Measurements from ENCODE around the gene PPP1R12B.
"Not testable (repeated sequence)": the region's sequence is repeated elsewhere in the genome, so short reads cannot be mapped to it uniquely, and the experiment has no call there.

The PPP1R12B gene

DNA sequence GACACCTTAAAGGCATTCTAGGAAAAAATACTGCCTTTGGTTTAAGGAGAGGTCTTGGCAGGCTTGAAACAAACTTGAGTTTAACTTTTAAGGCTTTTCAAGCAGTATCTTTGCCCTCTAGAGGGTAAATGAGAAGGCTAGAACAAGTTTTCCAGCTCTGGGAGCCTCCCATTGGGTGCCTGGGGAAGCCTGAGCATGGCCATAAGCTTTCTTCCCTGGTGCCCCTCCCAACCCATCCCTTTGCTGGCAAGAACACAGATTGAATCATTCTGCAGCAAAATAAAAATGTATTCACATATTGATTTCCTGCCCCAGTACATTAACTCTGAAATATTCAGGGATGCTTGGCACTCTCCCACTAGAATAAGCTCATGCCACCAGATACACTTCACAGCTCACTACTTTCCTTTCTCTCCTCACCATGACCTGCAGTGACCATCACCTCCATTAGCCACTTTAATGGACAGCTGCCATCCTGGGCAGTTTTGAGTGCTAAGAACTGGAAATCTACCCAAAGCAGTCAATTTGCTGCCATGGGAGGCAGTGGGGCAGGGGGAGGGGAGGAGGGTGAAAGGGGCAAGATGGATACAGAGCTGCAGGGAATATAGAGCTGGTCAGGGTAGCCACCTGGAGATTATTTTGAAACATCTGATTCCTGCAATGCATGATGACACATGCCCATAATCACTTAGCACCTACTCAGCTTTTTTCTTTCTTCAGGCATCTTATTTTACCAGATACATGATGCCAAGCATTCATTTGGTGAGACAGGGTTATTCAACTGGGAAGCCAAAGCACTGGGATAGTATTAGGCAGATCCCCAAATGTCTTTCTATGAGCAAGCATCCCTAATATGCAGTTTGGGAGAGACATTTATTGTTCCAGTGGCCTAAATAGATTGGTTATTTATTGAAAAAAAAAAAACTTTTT lies 221.2 kb downstream of the PPP1R12B start:
- Mint-ChIP-seq H3K36me3 (ENCODE audit: low read depth) (peaks cover 2% of the 10 kb centered on the region), H3K4me3 (no peak overlapping the region), H3K4me1 (ENCODE audit: low read depth) (peaks cover 21% of the 10 kb centered on the region), H3K27me3 (ENCODE audit: low read depth) (no peaks in the 10 kb centered on the region), H3K9me3 (no peaks in the 10 kb centered on the region), H3K27ac (no peak overlapping the region)
- DNase-seq (ENCODE audit: low spot score): no peak

DNA sequence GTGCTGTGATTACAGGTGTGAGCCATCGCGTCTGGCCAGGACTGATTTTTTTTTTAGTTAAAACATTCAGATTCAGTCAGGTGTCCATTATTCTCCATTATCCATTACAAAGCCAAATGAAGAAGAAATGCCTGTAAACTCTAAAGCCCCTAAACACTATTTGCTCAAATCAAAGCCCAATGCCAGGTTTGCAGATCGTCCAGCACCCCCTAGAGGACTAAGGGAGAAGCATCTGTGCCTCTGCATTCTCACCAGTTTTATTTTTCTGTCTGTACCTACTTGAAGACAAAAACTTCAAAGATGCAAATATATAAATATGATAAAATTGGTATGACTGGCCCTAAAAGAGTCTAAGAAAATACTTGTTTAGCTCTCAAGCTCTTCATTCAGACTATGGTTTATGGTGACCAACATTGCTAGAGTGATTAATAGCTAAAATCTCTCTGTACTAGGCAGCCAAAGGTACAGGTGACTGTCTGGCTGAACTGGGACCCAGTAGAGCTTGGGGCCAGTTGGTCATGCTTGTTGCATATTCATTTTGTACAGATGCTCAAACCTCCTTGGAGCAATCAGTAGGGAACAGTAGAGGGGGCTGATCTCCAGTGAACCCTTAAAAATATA lies 223.3 kb downstream of the PPP1R12B start:
- H3K4me1 Mint-ChIP-seq (ENCODE audit: low read depth): peaks cover 13% of the 10 kb centered on the region
- no peak overlapping the region for H3K27ac Mint-ChIP-seq
- no peaks in the 10 kb centered on the region for H3K27me3 Mint-ChIP-seq (ENCODE audit: low read depth)
- no peak for DNase-seq (ENCODE audit: low spot score)
- H3K36me3 Mint-ChIP-seq (ENCODE audit: low read depth): peaks cover 2% of the 10 kb centered on the region
- no peaks in the 10 kb centered on the region for H3K9me3 Mint-ChIP-seq
- H3K4me3 Mint-ChIP-seq: no peak overlapping the region

DNA sequence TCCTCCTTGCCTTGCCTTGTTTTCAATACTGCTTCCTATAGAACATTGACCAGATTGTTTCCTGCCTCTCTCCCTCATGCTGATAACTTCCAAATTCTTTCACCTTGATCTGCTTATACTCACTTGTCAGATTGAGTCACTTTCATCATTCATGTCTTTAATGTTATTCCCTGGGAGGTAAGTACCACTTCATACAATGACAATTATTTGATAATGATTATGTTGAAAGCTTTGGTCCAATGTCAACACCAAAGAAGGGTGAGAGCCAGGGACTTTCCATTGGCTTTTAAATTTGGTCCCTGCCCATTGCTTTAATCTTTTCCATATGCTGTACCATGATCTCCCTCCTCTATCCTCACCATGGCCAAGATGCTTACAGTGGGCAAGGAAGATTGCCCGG lies 224.4 kb downstream of the PPP1R12B start:
- no peaks in the 10 kb centered on the region for H3K27me3 Mint-ChIP-seq (ENCODE audit: low read depth)
- peaks cover 2% of the 10 kb centered on the region for H3K36me3 Mint-ChIP-seq (ENCODE audit: low read depth)
- H3K4me3 Mint-ChIP-seq: no peak overlapping the region
- H3K27ac Mint-ChIP-seq: no peak overlapping the region
- peaks cover 6% of the 10 kb centered on the region for H3K4me1 Mint-ChIP-seq (ENCODE audit: low read depth)
- H3K9me3 Mint-ChIP-seq: no peaks in the 10 kb centered on the region
- no peak for DNase-seq (ENCODE audit: low spot score)

DNA sequence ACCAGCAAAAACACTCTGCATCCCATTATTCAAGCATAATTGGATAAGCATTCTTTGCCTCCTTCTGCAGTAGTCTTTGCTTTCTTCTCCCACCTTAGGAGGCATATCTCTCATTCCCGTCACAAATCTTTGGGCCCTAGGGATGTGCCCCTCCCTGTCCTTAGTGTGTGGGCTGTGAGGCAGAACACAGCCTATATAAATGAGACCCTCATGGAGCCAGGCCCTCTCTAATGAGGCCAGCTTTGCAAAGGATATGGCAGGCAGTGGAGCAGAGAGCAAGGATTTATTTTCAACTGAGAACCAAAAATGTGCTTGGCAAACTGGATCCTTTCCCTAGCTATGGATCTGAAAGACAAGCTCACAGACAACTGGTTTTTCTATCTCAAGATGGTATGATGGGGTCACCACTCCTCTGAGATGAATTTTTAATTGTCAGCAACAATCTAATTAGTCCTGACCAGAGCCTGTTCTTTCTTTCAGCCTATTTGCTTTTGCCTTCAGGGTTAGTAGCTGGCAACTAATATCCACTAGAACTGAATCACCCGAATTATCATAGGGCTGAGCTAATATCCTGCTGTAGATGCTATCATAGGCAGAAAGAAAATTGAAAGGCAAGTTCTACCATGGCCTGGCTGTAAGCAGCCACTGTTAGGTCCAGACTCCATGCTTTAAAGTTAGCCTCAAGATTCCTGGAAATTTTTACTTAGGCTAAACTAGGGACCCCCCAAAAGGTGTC lies 227.6 kb downstream of the PPP1R12B start:
- no peak for DNase-seq (ENCODE audit: low spot score)
- Mint-ChIP-seq H3K27ac (no peak overlapping the region), H3K9me3 (no peaks in the 10 kb centered on the region), H3K4me1 (ENCODE audit: low read depth) (no peaks in the 10 kb centered on the region), H3K27me3 (ENCODE audit: low read depth) (no peaks in the 10 kb centered on the region), H3K4me3 (no peak overlapping the region), H3K36me3 (ENCODE audit: low read depth) (peaks cover 2% of the 10 kb centered on the region)

DNA sequence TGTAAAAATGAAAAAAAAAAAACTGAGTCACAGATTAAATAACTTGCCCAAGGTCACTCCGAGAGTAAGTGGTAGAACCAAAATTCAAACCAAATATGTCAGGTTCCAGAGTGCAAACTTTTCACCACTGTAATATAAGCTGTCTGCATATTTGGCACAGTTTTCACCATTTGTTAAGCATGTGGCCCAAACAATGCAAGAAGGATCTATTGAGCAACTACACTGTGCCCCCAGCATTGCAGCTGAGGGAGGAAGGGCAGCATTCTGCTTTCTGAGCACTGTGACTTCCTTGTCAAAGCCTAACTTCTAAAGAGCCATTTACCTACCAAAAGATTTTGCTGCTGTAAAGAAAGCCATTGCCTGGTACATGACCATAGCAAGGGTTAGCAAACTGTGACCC lies 228.3 kb downstream of the PPP1R12B start:
- no peaks in the 10 kb centered on the region for H3K9me3 Mint-ChIP-seq
- no peaks in the 10 kb centered on the region for H3K27me3 Mint-ChIP-seq (ENCODE audit: low read depth)
- DNase-seq (ENCODE audit: low spot score): no peak
- no peak overlapping the region for H3K4me3 Mint-ChIP-seq
- no peaks in the 10 kb centered on the region for H3K4me1 Mint-ChIP-seq (ENCODE audit: low read depth)
- no peak overlapping the region for H3K27ac Mint-ChIP-seq
- peaks cover 2% of the 10 kb centered on the region for H3K36me3 Mint-ChIP-seq (ENCODE audit: low read depth)

DNA sequence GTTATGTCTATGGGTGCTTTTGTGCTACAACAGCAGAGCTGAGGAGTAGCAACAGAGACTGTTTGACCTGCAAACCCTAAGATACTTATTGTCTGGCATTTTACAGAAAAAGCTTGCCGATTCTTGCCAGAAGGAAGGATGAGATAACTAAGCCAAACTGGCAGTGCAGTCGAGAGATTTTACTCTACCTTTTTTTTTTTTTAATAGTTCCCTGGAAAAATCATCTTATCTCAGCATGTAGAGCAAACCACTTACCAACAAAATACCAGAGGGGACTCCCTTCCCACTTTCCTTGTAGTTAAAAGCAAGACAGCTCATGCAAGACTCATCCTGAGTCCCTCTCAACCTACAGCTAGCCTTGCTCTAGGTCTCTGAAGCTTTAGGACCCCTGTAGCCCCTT lies 228.9 kb downstream of the PPP1R12B start:
- H3K4me1 Mint-ChIP-seq (ENCODE audit: low read depth): no peaks in the 10 kb centered on the region
- H3K36me3 Mint-ChIP-seq (ENCODE audit: low read depth): peaks cover 2% of the 10 kb centered on the region
- H3K27ac Mint-ChIP-seq: no peak overlapping the region
- no peaks in the 10 kb centered on the region for H3K27me3 Mint-ChIP-seq (ENCODE audit: low read depth)
- DNase-seq (ENCODE audit: low spot score): no peak
- no peaks in the 10 kb centered on the region for H3K9me3 Mint-ChIP-seq
- no peak overlapping the region for H3K4me3 Mint-ChIP-seq

DNA sequence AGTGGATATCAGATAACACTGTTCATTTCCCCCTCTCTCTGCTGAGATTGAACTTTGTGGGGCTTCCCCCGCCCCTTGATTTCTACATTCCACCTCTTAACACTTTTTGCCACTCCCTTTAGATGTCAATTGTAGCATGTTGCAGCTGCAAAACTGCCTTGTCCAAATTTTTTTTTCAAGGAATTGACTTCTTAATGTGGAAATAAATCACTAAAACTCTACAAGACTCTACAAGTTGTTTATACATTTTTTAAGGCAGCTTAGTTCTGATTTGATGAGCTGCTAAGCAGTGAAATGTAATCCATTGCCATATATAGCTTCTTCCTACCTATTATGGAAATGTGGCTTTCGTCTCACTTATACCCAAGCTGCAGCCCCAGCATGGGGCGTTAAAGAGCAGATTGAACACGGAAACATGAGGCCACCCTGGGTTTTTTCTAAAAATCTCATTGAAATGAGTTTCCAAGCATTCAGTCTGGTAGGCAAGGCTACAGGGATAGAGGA lies 229.6 kb downstream of the PPP1R12B start:
- no peak for DNase-seq (ENCODE audit: low spot score)
- Mint-ChIP-seq H3K4me1 (ENCODE audit: low read depth) (no peaks in the 10 kb centered on the region), H3K9me3 (no peaks in the 10 kb centered on the region), H3K27me3 (ENCODE audit: low read depth) (no peaks in the 10 kb centered on the region), H3K4me3 (no peak overlapping the region), H3K27ac (no peak overlapping the region), H3K36me3 (ENCODE audit: low read depth) (peaks cover 2% of the 10 kb centered on the region)

DNA sequence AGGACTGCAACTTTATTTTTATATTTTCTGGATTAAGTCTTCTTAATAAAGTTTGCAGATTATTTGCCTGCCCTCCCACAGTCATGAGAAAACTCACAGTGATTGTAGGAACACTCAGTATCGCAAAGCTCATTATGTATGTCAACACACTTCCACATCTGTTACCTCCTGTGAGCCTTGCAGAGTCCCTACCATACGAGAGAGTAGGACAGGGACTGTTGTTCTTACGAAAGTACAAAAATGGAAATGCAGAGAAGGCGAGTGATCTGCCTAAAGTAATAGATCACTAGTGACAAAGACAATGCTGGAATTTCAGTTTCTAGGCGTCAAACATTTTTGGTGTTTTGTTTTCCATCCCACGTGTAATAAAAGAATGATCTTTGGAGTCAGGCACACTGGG lies 230.1 kb downstream of the PPP1R12B start:
- Mint-ChIP-seq H3K27me3 (ENCODE audit: low read depth) (no peaks in the 10 kb centered on the region), H3K9me3 (no peaks in the 10 kb centered on the region), H3K4me3 (no peak overlapping the region), H3K27ac (no peak overlapping the region), H3K4me1 (ENCODE audit: low read depth) (no peaks in the 10 kb centered on the region), H3K36me3 (ENCODE audit: low read depth) (peaks cover 2% of the 10 kb centered on the region)
- no peak for DNase-seq (ENCODE audit: low spot score)

DNA sequence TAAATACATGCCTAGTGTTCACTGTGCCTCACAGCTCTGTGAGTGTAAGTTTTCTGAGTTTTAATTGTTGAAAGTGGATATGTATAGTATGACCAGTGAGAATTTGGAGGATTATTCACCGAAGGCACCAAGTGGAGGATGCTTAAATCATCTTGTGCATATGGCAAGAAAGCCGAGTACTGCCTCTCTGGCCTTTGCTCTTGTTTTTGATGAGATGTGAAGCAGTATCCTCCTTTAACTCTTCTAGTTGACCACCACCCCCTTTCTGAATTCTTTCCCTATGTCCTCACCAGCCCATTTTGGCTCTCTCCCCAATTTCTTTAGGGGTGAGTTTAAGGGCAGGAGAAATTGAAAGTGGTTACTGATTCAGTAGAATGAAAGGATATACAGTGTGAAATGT lies 231.3 kb downstream of the PPP1R12B start:
- Mint-ChIP-seq H3K27ac (no peak overlapping the region), H3K9me3 (no peaks in the 10 kb centered on the region), H3K27me3 (ENCODE audit: low read depth) (no peaks in the 10 kb centered on the region), H3K4me3 (no peak overlapping the region), H3K4me1 (ENCODE audit: low read depth) (no peaks in the 10 kb centered on the region), H3K36me3 (ENCODE audit: low read depth) (peaks cover 2% of the 10 kb centered on the region)
- no peak for DNase-seq (ENCODE audit: low spot score)

DNA sequence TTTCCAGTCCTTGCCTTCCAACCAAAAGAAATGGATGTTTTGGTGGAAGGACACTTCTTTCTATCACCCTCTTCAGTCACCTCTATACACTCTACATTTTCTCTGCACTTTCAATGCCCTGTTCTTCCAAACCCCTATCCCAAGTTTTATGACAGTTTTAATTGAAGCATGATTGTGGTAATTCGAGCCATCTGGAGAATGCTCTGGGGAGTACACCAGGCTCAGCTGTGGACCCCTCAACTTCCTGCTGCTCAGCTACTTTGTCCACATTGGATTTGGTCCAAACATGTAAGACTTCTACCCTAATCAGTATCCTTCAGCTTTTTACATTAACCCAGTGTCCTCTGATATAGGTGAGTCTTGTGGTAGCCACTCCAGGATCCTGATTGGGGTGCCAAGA lies 232.1 kb downstream of the PPP1R12B start:
- Mint-ChIP-seq H3K4me3 (no peak overlapping the region), H3K36me3 (ENCODE audit: low read depth) (peaks cover 2% of the 10 kb centered on the region), H3K27ac (no peak overlapping the region), H3K27me3 (ENCODE audit: low read depth) (no peaks in the 10 kb centered on the region), H3K9me3 (no peaks in the 10 kb centered on the region), H3K4me1 (ENCODE audit: low read depth) (no peaks in the 10 kb centered on the region)
- DNase-seq (ENCODE audit: low spot score): no peak

DNA sequence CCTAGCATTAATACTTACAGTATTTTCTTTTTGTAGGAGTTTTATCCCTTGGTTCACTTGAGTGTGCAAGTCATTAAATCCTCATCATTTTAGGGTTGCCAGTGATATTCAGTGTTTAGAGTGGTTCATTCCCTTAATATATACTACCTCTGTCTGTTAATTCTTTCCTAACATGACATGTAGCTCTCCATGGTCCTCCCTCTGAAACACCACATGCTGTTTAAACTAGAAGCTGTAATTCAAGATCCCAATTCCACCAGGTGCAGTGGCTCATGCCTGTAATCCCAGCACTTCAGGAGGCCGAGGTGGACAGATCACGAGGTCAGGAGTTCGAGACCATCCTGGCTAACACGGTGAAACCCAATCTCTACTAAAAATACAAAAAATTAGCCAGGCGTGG lies 233.9 kb downstream of the PPP1R12B start:
- not testable (repeated sequence) for H3K36me3 Mint-ChIP-seq (ENCODE audit: low read depth); H3K4me1 Mint-ChIP-seq (ENCODE audit: low read depth); H3K9me3 Mint-ChIP-seq; H3K27me3 Mint-ChIP-seq (ENCODE audit: low read depth); DNase-seq (ENCODE audit: low spot score); H3K4me3 Mint-ChIP-seq; H3K27ac Mint-ChIP-seq

DNA sequence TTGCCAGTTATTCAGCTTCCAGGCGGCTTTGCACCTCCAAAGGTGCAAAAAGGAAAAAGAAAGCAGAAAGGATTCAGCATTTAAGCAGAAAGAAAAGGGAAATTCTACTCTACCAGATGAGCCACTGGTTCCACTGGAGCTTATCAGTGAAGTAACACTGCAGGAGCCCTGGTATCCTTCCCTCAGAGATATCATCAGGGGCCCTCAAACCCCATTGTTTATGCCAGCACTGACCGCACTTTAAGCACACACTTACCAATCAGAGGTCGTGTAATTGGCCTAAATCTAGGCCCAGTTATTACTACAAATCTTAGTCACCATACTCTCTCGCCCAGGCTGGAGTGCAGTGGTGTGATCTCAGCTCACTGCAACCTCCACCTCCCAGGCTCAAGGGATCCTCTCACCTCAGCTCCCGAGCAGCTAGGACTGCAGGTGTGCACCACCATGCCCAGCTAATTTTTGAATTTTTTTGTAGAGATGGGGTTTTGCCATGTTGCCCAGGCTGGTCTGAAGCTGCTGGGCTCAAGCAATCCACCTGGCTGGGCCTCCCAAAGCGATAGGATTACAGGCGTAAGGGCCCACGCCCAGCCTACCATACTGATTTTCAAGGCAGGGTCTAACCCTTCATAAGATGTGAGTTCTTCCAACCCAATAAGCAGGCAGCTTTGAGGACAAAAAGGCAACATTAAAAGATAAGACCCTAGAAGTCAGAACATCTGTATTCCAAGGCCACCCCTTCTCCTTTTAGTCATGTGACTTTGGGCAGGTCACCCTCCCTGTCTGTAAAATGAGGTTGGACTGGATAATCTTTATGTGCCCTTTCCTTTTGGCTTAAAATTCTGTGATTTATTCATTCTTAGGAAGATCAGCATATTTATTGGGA lies 236.4 kb downstream of the PPP1R12B start:
- no peaks in the 10 kb centered on the region for H3K27me3 Mint-ChIP-seq (ENCODE audit: low read depth)
- H3K4me3 Mint-ChIP-seq: no peak overlapping the region
- DNase-seq (ENCODE audit: low spot score): no peak
- peaks cover 2% of the 10 kb centered on the region for H3K4me1 Mint-ChIP-seq (ENCODE audit: low read depth)
- no peak overlapping the region for H3K27ac Mint-ChIP-seq
- H3K9me3 Mint-ChIP-seq: no peaks in the 10 kb centered on the region
- peaks cover 2% of the 10 kb centered on the region for H3K36me3 Mint-ChIP-seq (ENCODE audit: low read depth)

DNA sequence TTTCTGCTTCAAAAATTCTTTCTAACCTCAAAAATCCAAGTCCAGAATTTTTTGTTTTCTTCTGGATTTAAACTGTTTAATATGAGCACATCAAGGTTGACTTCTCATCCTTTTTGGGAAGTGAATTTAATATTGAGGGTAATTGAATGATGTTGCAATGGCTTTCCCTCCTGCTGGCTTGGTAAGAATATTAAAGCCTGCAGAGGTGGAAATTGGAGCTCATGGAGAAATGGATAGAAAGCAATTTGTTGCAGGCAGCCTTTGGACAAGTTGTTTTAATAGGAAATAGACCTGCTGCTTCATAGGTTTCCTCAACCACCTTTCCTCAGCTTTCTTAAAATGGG lies 237.1 kb downstream of the PPP1R12B start:
- no peaks in the 10 kb centered on the region for H3K9me3 Mint-ChIP-seq
- H3K4me1 Mint-ChIP-seq (ENCODE audit: low read depth): peaks cover 2% of the 10 kb centered on the region
- H3K4me3 Mint-ChIP-seq: no peak overlapping the region
- no peaks in the 10 kb centered on the region for H3K27me3 Mint-ChIP-seq (ENCODE audit: low read depth)
- no peak for DNase-seq (ENCODE audit: low spot score)
- peaks cover 2% of the 10 kb centered on the region for H3K36me3 Mint-ChIP-seq (ENCODE audit: low read depth)
- no peak overlapping the region for H3K27ac Mint-ChIP-seq

Data from T-helper 2 cell treated with Interferon-gamma antibody and Interleukin-4, amounts not matched to agents 5 μg/mL and 100 μg/mL, for 36 hours (primary cell).